ENCODE results near the gene CENPC. TPM values are rescaled to one million over a fixed set of nuclear protein-coding genes. Genes with fewer than 3 reads are reported as not detected.

Gene CENPC
- total and polyA plus RNA-seq, 2 of the 4 experiments (the other 2 are of a cell fraction), result 4.2 to 6.6 TPM

- no peak overlapping the region for H4K91ac ChIP-seq (ENCODE audit: insufficient read depth, low read depth, low read length)
- no peak overlapping the region for H2AK9ac ChIP-seq (replicated peaks; ENCODE audit: low read depth, low read length, poor library complexity)
- no peak overlapping the region for H2BK5ac ChIP-seq (ENCODE audit: low read depth, low read length, poor library complexity, severe bottlenecking)
- H3K18ac ChIP-seq (ENCODE audit: low read depth, low read length), result no peak overlapping the region
- H3K4ac ChIP-seq (ENCODE audit: low read depth, low read length), result no peak overlapping the region
- H3K27me3 ChIP-seq (ENCODE audit: control insufficient read depth, insufficient read depth, low read length), result no peaks in the 10 kb centered on the region
- H4K8ac ChIP-seq (ENCODE audit: low read depth in 2 of 2, low read length in 2 of 2), result no peak overlapping the region
- H2BK15ac ChIP-seq (ENCODE audit: low read depth, low read length), result no peak overlapping the region
- in situ Hi-C loops (cut with MboI; ENCODE audit: low sequenced_read_pairs) (no loop called here), intact Hi-C loops (cut with micrococcal nuclease) (no loop called here), dilution Hi-C loops (cut with HindIII; ENCODE audit: low sequenced_read_pairs, unreplicated experiment) (no loop called here)
- no TSS peak for BruUV-seq (replicated peaks)
- WGBS, 2 experiments (ENCODE audit: extremely low coverage in 2 of 2, insufficient read length in 1 of 2), result no CpG with 5 or more reads among the region's 1 CpG
- H3K56ac ChIP-seq (ENCODE audit: extremely low read depth, insufficient read depth, low read length), result no peak overlapping the region
- TF ChIP-seq MAZ (IDR thresholded peaks at IDR 0.05; ENCODE audit: borderline replicate concordance, low read depth, low read length), result no peak
- TF ChIP-seq BHLHE40 (IDR thresholded peaks at IDR 0.05; ENCODE audit: low read depth, low read length), result no peak
- TF ChIP-seq RFX5 (IDR thresholded peaks at IDR 0.05; ENCODE audit: low read depth, low read length), result no peak
- TF ChIP-seq MAFK (IDR thresholded peaks at IDR 0.05; ENCODE audit: low read depth, low read length), result no peak
- TF ChIP-seq POLR2A (IDR thresholded peaks at IDR 0.05; ENCODE audit: low read depth, low read length), result no peak
- no peak for TF ChIP-seq NFE2L2 (IDR thresholded peaks at IDR 0.05; ENCODE audit: low read depth, low read length)
- TF ChIP-seq MXI1 (IDR thresholded peaks at IDR 0.05; ENCODE audit: borderline replicate concordance, low read depth, low read length), result no peak
- TF ChIP-seq CEBPB (IDR thresholded peaks at IDR 0.05; ENCODE audit: low read depth, low read length), result no peak
- no peak for TF ChIP-seq SMC3 (IDR thresholded peaks at IDR 0.05; ENCODE audit: low read depth, low read length)
- TF ChIP-seq CTCF (conservative IDR thresholded peaks at IDR 0.05; ENCODE audit: low read depth, low read length), result no peak
- TF ChIP-seq USF2 (IDR thresholded peaks at IDR 0.05; ENCODE audit: low read depth, low read length), result no peak
- no peak for TF ChIP-seq ELK1 (IDR thresholded peaks at IDR 0.05; ENCODE audit: borderline replicate concordance, low read depth, low read length)
- TF ChIP-seq FOS (IDR thresholded peaks at IDR 0.05; ENCODE audit: low read depth, low read length), result no peak
- TF ChIP-seq CHD1 (IDR thresholded peaks at IDR 0.05; ENCODE audit: low read depth, low read length), result no peak
- no peak for TF ChIP-seq RAD21 (IDR thresholded peaks at IDR 0.05; ENCODE audit: low read length)
- TF ChIP-seq RCOR1 (IDR thresholded peaks at IDR 0.05; ENCODE audit: insufficient replicate concordance, low read length), result no peak
- no peak overlapping the region for H3K4me3 ChIP-seq (ENCODE audit: insufficient read depth, low read depth, low read length)
- no peak overlapping the region for H2BK120ac ChIP-seq (ENCODE audit: low read depth, low read length)
- no peaks in the 10 kb centered on the region for H3K36me3 ChIP-seq (ENCODE audit: control insufficient read depth, insufficient read depth, low read length)
- H3K9ac ChIP-seq (ENCODE audit: low read depth, low read length), result no peak overlapping the region
- no peaks in the 10 kb centered on the region for H3K79me1 ChIP-seq (ENCODE audit: low read depth in 1 of 2, low read length in 2 of 2)
- no peak overlapping the region for H3K23ac ChIP-seq (ENCODE audit: low read depth, low read length)
- ChIA-PET POLR2A (ENCODE audit: unreplicated experiment) (no interaction called here), CTCF (no interaction called here)
- H3K4me2 ChIP-seq (ENCODE audit: low read depth, low read length), result no peak overlapping the region
- no peak overlapping the region for H2BK20ac ChIP-seq (ENCODE audit: low read depth, low read length)
- DNase-seq (no peak), ATAC-seq (ENCODE audit: low read depth) (no peak)
- no peak overlapping the region for H2AFZ ChIP-seq (replicated peaks; ENCODE audit: low read length, poor library complexity)
- H3K14ac ChIP-seq (replicated peaks; ENCODE audit: low read depth, low read length), result no peak overlapping the region
- H3K9me3 ChIP-seq (ENCODE audit: control insufficient read depth, insufficient read depth, low read length), result no peaks in the 10 kb centered on the region
- H3K4me1 ChIP-seq (ENCODE audit: control insufficient read depth, insufficient read depth, low read length), result no peaks in the 10 kb centered on the region
- H3K9me1 ChIP-seq (ENCODE audit: insufficient read depth, low read length), result no peaks in the 10 kb centered on the region
- H4K5ac ChIP-seq (ENCODE audit: low read depth, low read length), result no peak overlapping the region
- H3K27ac ChIP-seq (ENCODE audit: insufficient read depth, low read length), result no peak overlapping the region
- H2AK5ac ChIP-seq (ENCODE audit: low read depth, low read length), result no peak overlapping the region
- H4K20me1 ChIP-seq (ENCODE audit: insufficient read depth, low read length), result no peaks in the 10 kb centered on the region
Measured at GRCh38 chr4:67570537-67570936, 25.2 kb upstream of the CENPC start.
